ENCODE measurements around the gene CEP104.
A peak's percentile ranks its signal among the peaks of the same experiment; 100 is the strongest.

The CEP104 gene

GRCh38 chr1:3788756-3789420 is 68.1 kb downstream of the CEP104 start:
- no peak for TF ChIP-seq CTCF (IDR thresholded peaks at IDR 0.05; ENCODE audit: insufficient read depth, low read length, missing control alignments)
- no peak overlapping the region for H3K4me3 ChIP-seq (ENCODE audit: low read depth, low read length)
- POLR2A ChIA-PET, result no interaction called here
- no peak for DNase-seq (ENCODE audit: low read depth, low spot score)
- CTCF ChIA-PET, result interaction anchor here (1.1 kb wide), 1 partner anchor 64 kb away, joined by 3 read pairs; no protein-coding TSS in a partner anchor

GRCh38 chr1:3787745-3788605 is 69.0 kb downstream of the CEP104 start:
- TF ChIP-seq CTCF (IDR thresholded peaks at IDR 0.05; ENCODE audit: insufficient read depth, low read length, missing control alignments), result no peak
- CTCF ChIA-PET, result interaction anchor here (1.1 to 2.2 kb wide), 2 partner anchors 14 to 63 kb away, joined by 3 to 5 read pairs; no protein-coding TSS in a partner anchor
- POLR2A ChIA-PET, result interaction anchor here (1.3 kb wide), 1 partner anchor 8 kb away, joined by 3 read pairs; the partner anchor contains the start of gene LRRC47
- H3K4me3 ChIP-seq (ENCODE audit: low read depth, low read length), result no peak overlapping the region
- DNase-seq (ENCODE audit: low read depth, low spot score), result no peak

- no peak for TF ChIP-seq CTCF (IDR thresholded peaks at IDR 0.05; ENCODE audit: insufficient read depth, low read length, missing control alignments)
- ChIA-PET CTCF (interaction anchor here (2.2 kb wide), 1 partner anchor 15 kb away, joined by 5 read pairs; no protein-coding TSS in a partner anchor), POLR2A (interaction anchor here (1.3 kb wide), 1 partner anchor 9 kb away, joined by 3 read pairs; the partner anchor contains the start of gene LRRC47)
- H3K4me3 ChIP-seq (ENCODE audit: low read depth, low read length), result no peak overlapping the region
- DNase-seq (ENCODE audit: low read depth, low spot score), result no peak
These were observed 69.7 kb downstream of the CEP104 start for GRCh38 chr1:3787349-3787715.

GRCh38 chr1:3786468-3787348 is 70.3 kb downstream of the CEP104 start:
- H3K4me3 ChIP-seq (ENCODE audit: low read depth, low read length), result no peak overlapping the region
- ChIA-PET POLR2A (interaction anchor here (1.3 kb wide), 1 partner anchor 9 kb away, joined by 3 read pairs; the partner anchor contains the start of gene LRRC47), CTCF (interaction anchor here (2.2 kb wide), 1 partner anchor 16 kb away, joined by 5 read pairs; no protein-coding TSS in a partner anchor)
- DNase-seq (ENCODE audit: low read depth, low spot score), result no peak
- no peak for TF ChIP-seq CTCF (IDR thresholded peaks at IDR 0.05; ENCODE audit: insufficient read depth, low read length, missing control alignments)

GRCh38 chr1:3785456-3786157 is 71.4 kb downstream of the CEP104 start:
- TF ChIP-seq CTCF (IDR thresholded peaks at IDR 0.05; ENCODE audit: insufficient read depth, low read length, missing control alignments), result peak; percentile 11
- CTCF ChIA-PET, result interaction anchor here (0.9 to 2.2 kb wide), 2 partner anchors 9 to 17 kb away, joined by 3 to 5 read pairs; no protein-coding TSS in a partner anchor
- POLR2A ChIA-PET, result no interaction called here
- no peak overlapping the region for H3K4me3 ChIP-seq (ENCODE audit: low read depth, low read length)
- no peak for DNase-seq (ENCODE audit: low read depth, low spot score)

Data from AG04449 (cell line).